H7 (cell line): ENCODE measurements around the gene SLC1A2. TPM values are rescaled to one million over a fixed set of nuclear protein-coding genes. Genes with fewer than 3 reads are reported as not detected.

Source experiments
- DNase-seq: peaks from one replicate; pipeline ENCODE4 v3.0.0; 2012
- H3K27me3 ChIP-seq: 2 replicates; pipeline ENCODE4 v1.6.0; 2011; ENCODE audit warnings: mild to moderate bottlenecking, low read length; ENCODE audit not compliant: control insufficient read depth, insufficient read depth
- H3K36me3 ChIP-seq: replicated peaks from 2 replicates; pipeline ENCODE4 v1.5.1; 2011; ENCODE audit warnings: low read length; ENCODE audit not compliant: control insufficient read depth, insufficient read depth
- H3K4me3 ChIP-seq: 2 replicates; pipeline ENCODE4 v1.5.1; 2011; ENCODE audit warnings: low read depth, mild to moderate bottlenecking, control low read depth, low read length, moderate library complexity; ENCODE audit not compliant: insufficient read depth
- total RNA-seq: library from RNA; depleted of rRNA; stranded (reverse); fragments of >200 nt; shearing (Covaris generic); gene quantifications from 2 replicates; pipeline ENCODE4 v1.2.3, GENCODE V29; 2014

Gene SLC1A2
- total RNA-seq, 1 experiment from 2014 or later, result 1.0 TPM

GRCh38 chr11:35246745-35247144 is 172.6 kb downstream of the SLC1A2 start:
- DNase-seq, result no peak
- Histone ChIP-seq H3K27me3 (no peaks in the 10 kb centered on the region), H3K4me3 (no peak overlapping the region), H3K36me3 (no peaks in the 10 kb centered on the region)

GRCh38 chr11:35245786-35246185 is 173.6 kb downstream of the SLC1A2 start:
- no peak for DNase-seq

GRCh38 chr11:35245056-35245455 is 174.3 kb downstream of the SLC1A2 start:
- Histone ChIP-seq H3K4me3 (no peak overlapping the region), H3K36me3 (no peaks in the 10 kb centered on the region), H3K27me3 (no peaks in the 10 kb centered on the region)
- DNase-seq, result no peak

More at GRCh38 chr11:35245786-35246185, 173.6 kb downstream of the SLC1A2 start:
- no peaks in the 10 kb centered on the region for H3K36me3 ChIP-seq
- H3K4me3 ChIP-seq, result no peak overlapping the region
- H3K27me3 ChIP-seq, result no peaks in the 10 kb centered on the region

GRCh38 chr11:35243774-35244173 is 175.6 kb downstream of the SLC1A2 start:
- Histone ChIP-seq H3K4me3 (no peak overlapping the region), H3K36me3 (no peaks in the 10 kb centered on the region), H3K27me3 (no peaks in the 10 kb centered on the region)
- DNase-seq, result no peak

- Histone ChIP-seq H3K27me3 (no peaks in the 10 kb centered on the region), H3K36me3 (no peaks in the 10 kb centered on the region), H3K4me3 (no peak overlapping the region)
- no peak for DNase-seq
Observed at GRCh38 chr11:35242412-35243242, 176.7 kb downstream of the SLC1A2 start.

GRCh38 chr11:35241531-35241930 is 177.8 kb downstream of the SLC1A2 start:
- Histone ChIP-seq H3K4me3 (no peak overlapping the region), H3K27me3 (no peaks in the 10 kb centered on the region), H3K36me3 (no peaks in the 10 kb centered on the region)
- no peak for DNase-seq

- Histone ChIP-seq H3K36me3 (no peaks in the 10 kb centered on the region), H3K27me3 (no peaks in the 10 kb centered on the region), H3K4me3 (no peak overlapping the region)
- DNase-seq, result no peak
Observed at GRCh38 chr11:35241083-35241482, 178.3 kb downstream of the SLC1A2 start.

GRCh38 chr11:35239471-35240075 is 179.8 kb downstream of the SLC1A2 start:
- DNase-seq, result no peak
- no peaks in the 10 kb centered on the region for H3K27me3 ChIP-seq
- no peak overlapping the region for H3K4me3 ChIP-seq
- H3K36me3 ChIP-seq, result no peaks in the 10 kb centered on the region

- no peaks in the 10 kb centered on the region for H3K27me3 ChIP-seq
- DNase-seq, result no peak
- no peak overlapping the region for H3K4me3 ChIP-seq
- no peaks in the 10 kb centered on the region for H3K36me3 ChIP-seq
Observed at GRCh38 chr11:35238882-35239281, 180.5 kb downstream of the SLC1A2 start.

GRCh38 chr11:35237860-35238715 is 181.3 kb downstream of the SLC1A2 start:
- Histone ChIP-seq H3K36me3 (no peaks in the 10 kb centered on the region), H3K27me3 (no peaks in the 10 kb centered on the region), H3K4me3 (no peak overlapping the region)
- DNase-seq, result peak; percentile 43

- Histone ChIP-seq H3K36me3 (no peaks in the 10 kb centered on the region), H3K27me3 (no peaks in the 10 kb centered on the region), H3K4me3 (no peak overlapping the region)
- no peak for DNase-seq
Observed at GRCh38 chr11:35237351-35237750, 182.0 kb downstream of the SLC1A2 start.

GRCh38 chr11:35236667-35237003 is 182.7 kb downstream of the SLC1A2 start:
- Histone ChIP-seq H3K36me3 (no peaks in the 10 kb centered on the region), H3K27me3 (no peaks in the 10 kb centered on the region), H3K4me3 (no peak overlapping the region)
- DNase-seq, result no peak

GRCh38 chr11:35235936-35236666 is 183.3 kb downstream of the SLC1A2 start:
- no peak overlapping the region for H3K4me3 ChIP-seq
- H3K36me3 ChIP-seq, result no peaks in the 10 kb centered on the region
- no peak for DNase-seq
- H3K27me3 ChIP-seq, result no peaks in the 10 kb centered on the region

- Histone ChIP-seq H3K36me3 (no peaks in the 10 kb centered on the region), H3K4me3 (no peak overlapping the region), H3K27me3 (no peaks in the 10 kb centered on the region)
- no peak for DNase-seq
Observed at GRCh38 chr11:35235498-35235897, 183.9 kb downstream of the SLC1A2 start.
